Mucosa of gallbladder (tissue), 1 donor: Measurements from ENCODE around the gene GMIP. TPM values are rescaled to one million over a fixed set of nuclear protein-coding genes. Genes with fewer than 3 reads are reported as not detected.

ENCODE experiments used
- DNase-seq: peaks from one replicate; pipeline ENCODE4 v3.0.0-alpha.2; 2020; ENCODE audit warnings: low spot score
- total RNA-seq: library from RNA; stranded (reverse); gene quantifications from one replicate; pipeline ENCODE4 v1.2.1, GENCODE V29; 2021
- donor health status: DM: no; HTN: no; CAD: no.

GMIP gene
- total RNA-seq, 1 donor from 2014 or later: 28.5 TPM

DNA sequence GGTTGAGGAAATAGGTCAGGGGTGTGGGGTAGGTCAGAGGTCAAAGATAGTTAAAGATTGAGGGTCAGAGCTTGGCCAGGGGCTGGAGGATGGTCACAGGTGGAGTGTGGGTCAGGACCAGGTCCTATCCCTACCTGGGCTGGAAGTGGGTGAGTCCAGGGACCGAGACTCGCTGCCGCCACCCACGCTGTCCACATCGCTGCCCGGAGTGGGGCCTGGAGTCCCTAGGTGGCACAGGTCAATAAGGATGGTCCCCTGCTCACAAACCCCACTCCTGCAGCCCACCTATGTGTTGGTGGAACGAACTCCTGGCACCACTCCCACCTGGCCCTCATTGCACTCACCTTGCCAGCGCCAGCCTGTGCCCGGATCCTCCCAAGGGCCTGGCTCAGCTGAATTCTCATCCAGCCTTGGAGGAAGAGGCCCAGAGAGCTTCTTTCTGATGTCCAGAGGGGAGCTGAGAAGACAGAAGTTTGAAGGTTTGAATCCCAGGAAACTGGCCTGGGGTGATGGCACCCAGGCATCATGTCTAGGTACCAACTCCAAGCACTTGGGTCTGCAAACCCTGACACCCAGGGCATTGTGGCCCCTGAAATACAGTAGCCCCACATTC lies 6.8 kb downstream of the GMIP start:
- DNase-seq: no peak

DNA sequence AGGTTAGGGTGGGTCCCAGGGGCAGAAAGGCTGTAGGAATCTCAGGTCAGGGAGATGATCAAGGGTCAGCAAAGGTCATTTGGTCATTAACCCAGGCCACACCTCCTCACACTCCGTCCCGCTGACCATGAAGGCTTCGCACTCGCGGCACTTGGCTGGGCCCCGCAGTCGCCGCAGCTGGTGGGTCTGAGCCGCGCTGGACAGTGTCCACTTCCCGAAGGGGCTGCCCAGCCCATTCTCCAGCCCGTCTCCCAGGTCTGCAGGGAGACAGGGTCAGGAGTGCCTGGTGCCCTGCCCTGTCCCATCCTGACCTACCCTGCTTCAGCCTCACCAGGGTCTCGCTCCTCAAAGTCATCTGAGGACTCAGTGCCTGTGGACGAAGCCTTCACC lies 8.1 kb downstream of the GMIP start:
- no peak for DNase-seq

DNA sequence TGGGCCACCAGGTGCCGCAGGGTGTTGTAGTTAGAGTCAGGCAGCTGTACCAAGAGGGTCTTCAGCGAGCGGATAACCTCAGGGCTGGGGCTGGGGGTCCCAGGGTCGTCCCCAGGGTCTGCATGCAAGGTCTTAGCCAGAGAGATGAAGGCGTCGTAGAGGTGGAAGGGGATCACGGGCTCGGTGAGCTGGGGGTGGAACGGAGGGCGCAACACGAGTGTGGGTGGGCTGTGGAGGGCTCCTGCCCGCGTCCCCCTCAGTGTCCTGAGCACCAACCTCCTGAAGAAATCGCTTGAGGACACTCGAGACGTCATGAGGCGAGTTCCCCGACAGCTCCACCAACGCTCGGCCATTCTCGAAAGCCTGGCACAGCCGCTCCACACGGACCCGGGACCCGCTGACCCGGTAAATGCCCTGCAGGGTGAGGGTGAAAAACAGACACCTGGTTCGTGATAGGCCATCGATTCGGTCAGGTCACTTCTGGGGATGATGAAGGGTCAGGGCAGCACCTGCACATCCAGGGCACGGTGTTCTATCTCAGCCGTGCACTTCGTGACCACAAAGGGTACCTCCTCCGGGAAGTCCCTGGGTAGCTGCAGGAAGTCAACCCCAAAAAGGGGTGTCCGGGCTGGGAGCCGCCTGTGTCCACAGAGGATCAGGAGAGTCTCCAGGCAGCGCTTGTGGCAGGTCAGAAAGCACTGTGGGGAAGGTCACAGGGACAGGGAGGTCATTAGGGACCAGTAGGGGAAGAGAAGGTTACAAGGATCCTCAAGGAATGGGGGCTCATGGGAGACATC lies 8.7 kb downstream of the GMIP start:
- no peak for DNase-seq

DNA sequence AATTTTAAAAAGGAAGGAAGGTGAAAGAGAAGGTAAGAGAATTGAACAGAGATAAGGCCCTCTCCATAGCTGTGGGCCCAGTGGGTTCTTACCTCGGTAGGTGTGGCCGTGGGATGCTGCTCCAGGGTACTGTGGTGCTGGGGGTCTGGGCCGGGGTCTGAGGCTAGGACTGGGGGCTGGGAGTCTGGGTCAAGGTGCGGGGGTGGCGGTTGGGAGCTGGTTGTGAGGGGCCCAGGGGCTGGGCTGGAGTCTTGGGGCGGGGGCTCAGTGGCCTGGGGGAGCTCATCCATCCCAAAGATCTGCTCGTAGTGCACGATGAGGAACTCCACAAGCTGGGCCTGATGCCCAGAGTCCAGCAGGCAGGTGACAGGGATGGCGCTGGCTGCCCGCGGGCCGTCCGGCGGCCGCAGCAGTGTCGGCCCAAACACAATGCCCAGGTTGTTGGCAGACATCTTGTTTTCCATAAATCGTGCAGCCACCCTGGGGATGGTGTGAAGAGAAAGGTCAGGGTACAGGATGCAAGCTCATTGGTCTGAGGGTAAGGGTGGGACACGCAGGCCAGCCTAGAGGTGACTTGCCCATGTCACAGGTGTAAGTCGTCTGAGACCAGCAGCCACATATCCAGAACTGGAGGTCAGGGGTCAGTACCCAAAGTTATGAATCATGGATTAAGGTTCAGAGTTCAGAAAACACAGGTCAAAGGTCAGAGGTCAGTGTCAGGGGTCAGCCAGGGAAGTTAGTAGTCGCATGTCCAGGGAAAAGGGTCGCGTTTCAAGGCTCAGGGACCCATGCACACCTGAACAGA lies 9.5 kb downstream of the GMIP start:
- DNase-seq: no peak

DNA sequence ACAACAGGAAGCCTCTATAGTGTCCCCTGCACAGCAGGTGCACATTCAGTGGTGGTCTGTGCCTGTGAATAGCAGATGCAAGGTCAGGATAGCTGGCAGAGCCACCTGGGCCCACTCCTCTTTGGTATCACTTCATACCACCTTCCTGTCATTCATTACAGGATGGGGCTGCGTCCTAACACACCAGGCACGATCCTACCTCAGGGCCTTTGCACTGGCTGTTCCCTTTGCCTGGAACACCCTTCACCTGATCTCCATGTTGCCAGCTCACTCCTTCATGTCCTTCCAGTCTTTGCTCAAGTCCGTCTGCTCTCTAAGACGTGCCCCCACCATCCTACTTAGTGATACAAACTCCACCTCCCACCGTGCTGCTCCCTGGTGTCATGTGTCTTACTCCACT lies 10.8 kb downstream of the GMIP start:
- no peak for DNase-seq

DNA sequence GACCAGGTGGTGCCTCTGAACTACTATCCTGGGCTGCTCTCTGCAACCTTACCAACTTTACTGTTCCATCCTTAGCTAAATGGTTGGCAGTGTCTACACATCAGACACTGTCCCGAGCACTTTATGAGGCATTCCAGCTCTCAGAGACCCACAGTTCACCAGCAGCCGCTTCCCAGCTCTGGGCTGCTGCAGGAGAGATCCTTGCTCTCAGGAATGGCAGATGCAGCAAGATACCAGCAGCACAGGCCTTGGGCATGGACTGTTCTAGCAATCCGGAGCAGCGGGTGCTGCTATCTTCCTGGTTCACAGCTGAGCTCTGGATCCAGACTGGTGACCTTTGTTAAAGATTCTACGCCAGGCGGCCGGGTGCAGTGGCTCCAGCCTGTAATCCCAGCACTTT lies 12.1 kb downstream of the GMIP start:
- DNase-seq: no peak

DNA sequence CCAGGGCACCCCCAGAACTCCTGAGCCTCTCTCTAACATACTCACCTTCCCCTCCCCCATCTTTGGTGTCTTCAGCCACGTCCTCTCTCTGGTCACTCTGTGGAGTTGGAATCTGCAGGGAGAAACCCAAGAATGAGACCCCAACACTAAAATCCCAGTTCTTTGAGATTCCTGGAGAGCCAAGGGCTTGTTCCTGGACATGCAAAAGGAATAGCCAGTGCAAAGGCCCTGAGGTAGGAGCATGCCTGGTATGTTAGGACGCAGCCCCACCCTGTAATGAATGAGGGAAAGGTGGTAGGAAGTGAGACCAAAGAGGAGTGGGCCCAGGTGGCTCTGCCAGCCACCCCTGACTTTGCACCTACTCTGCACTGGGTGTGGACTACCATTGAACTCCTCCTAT lies 13.0 kb downstream of the GMIP start:
- DNase-seq: no peak

DNA sequence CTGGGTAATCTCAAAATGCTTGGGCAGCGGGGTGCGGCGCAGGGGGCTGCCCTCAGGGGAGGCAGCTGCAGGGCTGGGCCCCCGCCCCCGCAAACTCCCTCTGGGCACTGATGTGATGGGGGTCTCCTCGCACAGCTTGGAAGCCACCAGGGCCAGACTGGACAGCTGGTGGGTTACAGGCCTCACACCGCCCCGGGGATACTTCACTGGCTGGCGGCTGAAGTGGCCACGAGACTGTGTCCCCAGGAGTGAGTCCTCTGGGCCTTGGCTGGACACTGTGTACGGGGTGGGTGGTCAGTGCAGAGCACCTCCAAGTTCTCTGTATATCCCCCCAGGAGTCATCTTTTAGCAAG lies 13.4 kb downstream of the GMIP start:
- DNase-seq: no peak

DNA sequence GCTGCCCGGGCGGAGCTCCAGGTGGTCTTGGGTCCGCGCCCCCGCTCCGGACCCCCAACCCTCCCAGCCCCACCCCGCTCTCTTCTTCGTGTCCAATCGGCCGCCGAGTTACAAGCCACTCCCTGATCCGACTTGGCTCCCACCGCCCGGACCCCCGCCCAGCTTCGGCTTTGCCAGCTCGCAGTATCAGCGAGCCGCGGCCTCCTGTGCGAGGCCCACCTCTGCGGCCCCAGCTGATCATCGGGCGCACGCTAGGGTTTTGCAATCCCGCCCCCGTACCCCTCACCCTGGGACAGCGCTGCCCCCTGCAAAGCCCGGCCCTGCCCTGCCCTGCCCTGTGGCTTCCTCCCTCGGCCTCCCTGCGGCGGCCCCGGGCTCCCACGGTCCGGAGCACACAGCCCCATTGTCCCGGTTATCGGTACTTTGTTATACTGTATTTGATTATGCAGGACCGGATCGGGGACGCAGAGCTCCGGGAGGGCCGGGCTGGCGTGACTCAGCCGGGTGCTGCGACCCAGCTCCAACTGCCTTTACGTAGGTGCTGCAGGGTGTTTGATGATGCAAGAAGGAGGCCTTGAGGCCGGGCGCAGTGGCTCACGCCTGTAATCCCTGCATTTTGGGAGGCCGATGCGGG lies 14.8 kb downstream of the GMIP start:
- DNase-seq: peak; percentile 73

DNA sequence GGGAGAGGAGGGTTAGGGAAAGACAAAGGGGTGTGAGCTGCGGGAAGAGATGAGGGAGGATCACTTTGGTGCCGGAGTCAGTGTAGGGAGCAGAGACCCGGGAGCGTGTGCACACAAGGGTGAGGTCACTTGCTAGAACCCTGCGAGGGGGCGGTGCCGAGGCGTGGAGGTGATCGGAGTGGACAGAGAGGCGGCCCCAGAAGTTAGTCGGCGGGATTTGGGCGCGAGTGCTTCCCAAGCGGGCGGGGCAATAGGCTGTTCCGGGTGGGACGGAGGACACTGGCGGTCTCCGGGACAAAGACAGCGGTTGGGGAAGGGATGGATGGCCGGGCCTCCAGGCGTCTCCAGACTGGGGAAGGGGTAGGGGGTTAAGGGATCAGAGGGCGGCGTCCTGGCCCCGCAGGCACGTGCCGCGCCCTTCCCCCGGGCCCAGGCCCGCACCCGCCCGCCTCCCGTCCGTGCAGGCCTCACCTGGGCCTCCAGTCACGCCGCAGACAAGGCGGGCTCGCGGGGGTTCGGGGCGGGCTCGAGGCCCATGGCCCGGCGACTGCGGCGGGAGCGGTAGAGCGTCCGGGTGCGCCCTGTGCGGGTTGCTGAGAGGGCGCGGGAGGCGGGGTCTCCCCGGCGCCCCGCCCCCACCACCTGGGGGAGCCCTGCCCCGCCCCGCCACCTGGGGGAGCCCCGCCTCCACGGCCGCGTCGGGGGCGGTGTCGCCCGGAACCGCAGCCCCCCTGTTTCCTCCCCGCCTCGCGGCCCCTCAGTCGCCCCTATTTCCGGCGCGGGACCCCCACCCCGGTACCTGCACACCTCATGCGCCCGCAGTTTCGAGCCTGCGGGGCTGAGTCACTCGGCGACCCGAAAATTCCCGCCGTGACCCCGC lies 15.6 kb downstream of the GMIP start, which contains the start of gene LPAR2:
Gene LPAR2, minus strand, starts transcription at position 600 of the 880 bp plus-strand sequence. CDS start 945 bp downstream, outside the sequence.
- DNase-seq: peak; percentile 41

DNA sequence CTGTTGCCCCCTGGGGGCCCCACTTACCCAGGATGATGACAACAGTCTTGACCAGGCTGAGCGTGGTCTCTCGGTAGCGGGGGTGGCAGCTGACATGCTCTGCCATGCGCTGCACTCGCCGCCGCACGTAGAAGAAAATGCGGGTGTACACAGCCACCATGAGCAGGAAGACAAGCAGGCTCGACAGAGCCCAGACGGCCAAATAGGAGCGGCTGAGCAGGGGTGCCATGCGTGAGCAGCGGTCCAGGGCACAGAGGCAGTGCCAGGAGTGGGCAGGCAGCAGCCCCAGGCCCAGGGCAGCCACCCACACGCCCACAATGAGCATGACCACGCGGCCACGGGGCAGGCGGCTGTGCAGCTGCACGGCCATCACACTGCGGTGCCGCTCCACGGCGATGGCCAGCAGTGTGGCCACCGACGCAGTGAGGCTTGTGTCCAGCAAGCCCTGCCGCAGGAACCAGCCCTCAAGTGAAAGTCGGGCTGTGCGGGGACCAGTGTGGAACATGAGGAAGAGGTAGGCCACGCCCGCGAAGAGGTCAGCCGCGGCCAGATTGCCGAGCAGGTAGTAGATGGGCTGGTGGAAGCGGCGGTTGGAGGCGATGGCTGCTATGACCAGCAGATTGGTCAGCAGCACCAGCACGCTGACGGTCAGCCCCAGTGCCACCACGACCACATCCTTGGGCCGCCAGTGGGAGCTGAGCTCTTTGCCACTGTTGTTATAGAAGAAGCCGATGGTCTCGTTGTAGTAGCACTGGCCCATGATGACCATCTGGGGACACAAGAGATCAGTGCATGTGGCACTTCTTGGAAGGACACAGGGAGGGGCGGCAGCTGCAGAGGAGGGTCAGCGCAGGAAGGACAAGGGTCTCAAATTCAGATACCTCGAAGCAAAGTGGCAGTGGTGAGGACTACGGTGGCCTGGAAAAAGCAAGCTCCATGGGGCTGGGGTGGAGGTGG lies 16.7 kb downstream of the GMIP start:
- DNase-seq: no peak

DNA sequence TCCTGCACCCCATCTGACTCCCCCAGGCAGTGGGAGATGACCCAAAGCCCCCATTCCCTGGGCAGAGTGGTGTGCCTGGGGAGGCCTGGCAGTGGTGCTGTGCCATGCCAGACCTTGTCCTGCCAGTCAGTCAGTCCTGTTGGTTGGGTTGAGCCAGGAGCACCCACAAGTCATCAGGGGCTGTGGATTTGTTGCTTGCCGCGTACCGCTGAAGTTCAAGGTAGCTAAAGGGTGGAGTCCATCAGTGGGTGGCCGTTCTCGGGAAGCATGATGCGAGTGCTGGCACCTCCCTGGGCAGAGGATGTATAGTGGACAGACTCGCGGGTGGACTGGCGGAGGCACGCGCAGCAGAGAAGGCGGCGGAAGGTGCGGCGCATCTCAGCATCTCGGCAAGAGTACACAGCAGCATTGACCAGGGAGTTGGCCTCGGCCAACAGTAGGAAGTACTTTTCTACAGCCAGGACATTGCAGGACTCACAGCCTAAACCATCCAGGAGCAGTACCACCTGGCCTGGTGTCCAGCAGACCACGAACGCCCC lies 19.4 kb downstream of the GMIP start:
- no peak for DNase-seq

DNA sequence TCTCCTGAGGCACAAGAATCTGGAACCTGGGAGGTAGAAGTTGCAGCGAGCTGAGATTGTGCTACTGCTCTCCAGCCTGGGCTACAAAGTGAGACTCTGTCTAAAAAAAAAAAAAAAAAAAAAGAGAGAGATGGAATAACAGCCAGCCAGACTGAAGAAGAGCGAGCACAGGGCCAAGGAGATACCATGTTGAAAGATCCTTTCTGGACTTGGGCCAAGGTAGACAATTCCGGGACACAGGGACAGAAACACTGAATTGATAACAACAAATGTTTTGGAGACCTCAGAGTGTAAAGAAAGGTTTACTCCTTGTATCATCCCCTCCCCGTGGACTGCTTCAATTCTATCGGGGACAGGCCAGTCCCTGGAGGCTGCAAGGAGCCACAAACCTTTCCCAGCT lies 20.1 kb downstream of the GMIP start:
- DNase-seq: no peak

DNA sequence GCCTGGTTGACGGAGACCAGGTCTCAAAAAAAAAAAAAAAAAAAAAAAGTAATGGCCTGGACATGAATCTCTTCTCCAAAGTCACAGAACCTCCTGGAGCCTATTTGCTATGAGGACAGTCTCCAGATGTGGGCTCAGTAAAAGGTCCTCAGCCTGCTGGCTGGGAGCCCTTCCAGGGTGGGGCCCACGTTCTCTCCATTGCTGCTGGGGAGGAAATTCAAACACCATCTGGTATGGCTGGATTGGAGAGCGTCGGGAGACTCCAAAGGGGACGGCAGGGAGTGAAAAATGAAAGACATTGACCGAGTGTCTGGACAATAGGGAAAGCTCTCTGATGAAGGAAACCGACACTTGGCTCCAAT lies 23.6 kb downstream of the GMIP start:
- no peak for DNase-seq

DNA sequence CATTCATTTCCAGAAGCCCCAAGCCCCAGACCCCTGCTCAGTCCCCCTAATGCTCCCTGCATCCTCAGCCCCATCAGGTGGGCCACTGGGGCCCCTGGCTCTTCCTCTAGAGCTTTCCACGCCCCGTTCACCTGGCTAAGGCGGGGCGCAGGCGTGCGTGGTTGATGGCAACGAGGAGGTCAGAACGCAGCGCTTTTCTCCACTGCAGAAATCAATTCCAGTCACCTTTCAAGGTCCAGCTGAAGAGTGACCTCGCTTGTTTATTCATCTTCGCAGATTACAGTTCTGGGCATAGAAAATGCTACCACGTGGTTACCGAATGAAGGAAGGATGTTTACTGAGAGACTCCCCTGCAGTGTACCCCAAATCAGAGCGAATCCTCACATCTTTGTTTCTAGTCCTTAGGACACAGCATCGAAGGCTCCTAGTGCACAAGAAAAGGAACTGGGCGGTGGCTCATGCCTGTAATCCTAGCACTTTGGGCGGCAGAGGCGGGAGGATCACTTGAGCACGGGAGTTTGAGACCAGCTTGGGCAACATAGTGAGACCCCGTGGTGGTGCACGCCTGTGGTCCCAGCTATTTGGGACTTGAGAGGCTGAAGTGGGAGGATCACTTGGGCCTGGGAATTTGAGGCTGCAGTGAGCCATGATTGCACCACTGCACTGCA lies 24.1 kb downstream of the GMIP start:
- peak; percentile 63 for DNase-seq

DNA sequence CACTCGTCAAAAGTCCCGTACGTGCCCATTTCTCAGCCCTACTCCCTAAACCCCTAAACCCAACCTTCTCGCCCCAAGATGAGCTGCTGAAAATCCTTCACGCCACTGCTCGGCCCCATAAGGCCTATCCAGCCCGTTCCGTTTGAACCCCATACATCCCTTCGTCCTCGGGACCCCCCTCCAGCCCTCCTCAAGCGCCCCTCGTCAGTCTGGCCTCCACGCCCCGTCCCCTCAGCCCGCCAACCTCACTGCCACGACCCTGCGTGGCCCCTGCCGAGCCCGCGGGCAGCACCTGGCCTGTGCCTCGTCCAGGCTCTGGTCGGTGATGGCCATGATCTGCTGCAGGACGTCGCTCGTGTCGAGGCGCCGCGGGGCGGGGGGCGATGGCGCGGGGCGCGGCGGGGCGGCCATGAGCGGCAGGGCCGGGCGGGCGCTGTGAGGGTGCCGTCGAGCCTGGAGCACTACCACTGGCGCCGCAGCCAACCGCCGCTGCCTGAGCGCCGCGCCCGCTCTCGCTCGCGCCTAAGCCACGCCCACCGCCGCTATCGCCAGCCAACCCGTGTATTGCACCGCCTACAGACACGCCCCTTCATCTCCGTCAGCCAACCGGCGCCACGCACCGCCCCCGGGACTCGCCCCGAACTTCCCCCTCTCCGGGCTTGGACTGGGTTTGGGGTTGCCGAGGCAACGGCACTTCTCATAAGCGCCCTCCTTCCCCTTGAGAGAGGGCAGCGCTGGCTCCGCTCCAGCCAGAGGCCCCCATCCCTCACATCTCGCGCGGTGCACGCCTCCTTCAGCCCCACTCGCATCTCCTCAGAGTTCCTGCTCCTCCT lies 25.0 kb downstream of the GMIP start, which contains the start of gene PBX4:
Gene PBX4, minus strand, starts transcription at position 469 of the 833 bp plus-strand sequence. Its CDS starts 58 bp downstream, at position 411.
- DNase-seq: peak; percentile 96

DNA sequence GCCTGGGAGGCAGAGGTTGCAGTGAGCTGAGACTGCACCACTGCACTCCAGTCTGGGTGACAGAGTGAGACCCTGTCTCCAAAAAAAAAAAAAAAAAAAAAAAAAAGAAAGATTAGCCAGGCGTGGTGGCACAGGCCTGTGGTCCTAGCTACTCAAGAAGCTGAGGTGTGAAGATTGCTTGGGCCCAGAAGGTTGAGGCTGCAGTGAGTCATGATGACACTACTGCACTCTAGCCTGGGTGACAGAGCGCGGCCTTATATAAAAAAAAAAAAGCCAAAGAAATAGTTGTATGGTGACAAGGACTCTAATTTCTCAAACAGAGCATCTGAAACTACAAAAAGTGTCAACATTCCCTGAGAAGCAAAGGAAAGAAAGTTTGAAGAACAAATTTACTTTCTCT lies 28.4 kb downstream of the GMIP start:
- DNase-seq: no peak

DNA sequence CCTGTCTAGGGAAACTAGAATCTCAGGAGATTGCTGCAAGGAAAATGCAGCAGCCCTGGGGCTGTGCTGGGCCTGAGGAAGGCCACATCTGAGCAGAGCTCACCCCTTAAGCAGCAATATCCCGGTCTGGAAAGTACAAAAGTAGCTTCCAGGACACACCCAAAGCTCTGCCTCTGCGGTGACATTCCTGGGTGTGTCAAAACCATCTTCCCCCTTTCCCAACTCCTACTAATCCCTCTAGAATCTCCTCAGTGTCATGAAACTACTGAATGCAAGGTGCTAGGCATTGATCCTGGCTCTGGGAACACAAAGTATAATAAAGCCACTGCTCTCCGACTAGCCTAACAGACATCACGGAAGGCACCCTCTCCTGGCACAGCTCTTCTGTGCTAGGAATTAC lies 30.0 kb downstream of the GMIP start:
- DNase-seq: no peak
